ENCODE measurements around the gene WDHD1. TPM values are rescaled to one million over a fixed set of nuclear protein-coding genes. Genes with fewer than 3 reads are reported as not detected.

WDHD1 gene
- total RNA-seq, 1 experiment from 2014 or later = 27.5 TPM

DNA sequence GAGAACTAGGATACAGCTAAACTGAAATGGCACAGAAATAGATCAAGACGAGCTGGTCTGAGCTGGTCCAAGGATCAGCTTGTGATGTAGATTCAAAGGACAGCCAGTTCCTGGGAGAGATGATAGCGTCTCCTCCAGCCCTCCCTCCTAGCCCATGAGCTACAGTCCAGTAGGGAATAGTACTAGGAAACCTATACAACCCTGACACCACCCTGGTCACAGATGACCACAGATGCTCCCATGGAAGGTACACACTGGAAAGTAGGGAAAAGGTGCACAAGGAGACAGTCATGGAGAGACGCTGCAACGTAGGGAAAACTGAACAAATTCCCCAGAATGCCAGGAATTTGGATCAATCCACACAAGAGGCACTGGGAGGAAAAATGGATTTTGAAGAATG is 131.2 kb downstream of the WDHD1 start:
- H3K36me3 ChIP-seq (ENCODE audit: control insufficient read depth, insufficient read depth, low read length) = no peaks in the 10 kb centered on the region
- Mint-ChIP-seq H3K4me3 (ENCODE audit: unreplicated experiment) (no peak overlapping the region), H3K9me3 (ENCODE audit: unreplicated experiment) (no peaks in the 10 kb centered on the region), H3K27ac (ENCODE audit: unreplicated experiment) (no peak overlapping the region), H3K4me1 (ENCODE audit: low read depth, unreplicated experiment) (peaks cover 11% of the 10 kb centered on the region), H3K27me3 (ENCODE audit: insufficient read depth, unreplicated experiment) (no peaks in the 10 kb centered on the region), H3K36me3 (ENCODE audit: insufficient read depth, unreplicated experiment) (no peaks in the 10 kb centered on the region)
- ChIA-PET POLR2A (interaction anchor here (0.6 kb wide), 1 partner anchor 194 kb away, joined by 5 read pairs; no protein-coding TSS in a partner anchor), CTCF (no interaction called here)
- no peak overlapping the region for H3K4me3 ChIP-seq (ENCODE audit: low read depth, low read length)
- no TSS peak for BruUV-seq (replicated peaks)
- no peak for DNase-seq
- intact Hi-C loops (cut with micrococcal nuclease; ENCODE audit: unreplicated experiment) = no loop called here
- peaks cover 3% of the 10 kb centered on the region; the same call in 1 of the 2 replicates for H3K4me1 ChIP-seq
- no peaks in the 10 kb centered on the region for H3K9me3 ChIP-seq
- TF ChIP-seq, protein P1, sequence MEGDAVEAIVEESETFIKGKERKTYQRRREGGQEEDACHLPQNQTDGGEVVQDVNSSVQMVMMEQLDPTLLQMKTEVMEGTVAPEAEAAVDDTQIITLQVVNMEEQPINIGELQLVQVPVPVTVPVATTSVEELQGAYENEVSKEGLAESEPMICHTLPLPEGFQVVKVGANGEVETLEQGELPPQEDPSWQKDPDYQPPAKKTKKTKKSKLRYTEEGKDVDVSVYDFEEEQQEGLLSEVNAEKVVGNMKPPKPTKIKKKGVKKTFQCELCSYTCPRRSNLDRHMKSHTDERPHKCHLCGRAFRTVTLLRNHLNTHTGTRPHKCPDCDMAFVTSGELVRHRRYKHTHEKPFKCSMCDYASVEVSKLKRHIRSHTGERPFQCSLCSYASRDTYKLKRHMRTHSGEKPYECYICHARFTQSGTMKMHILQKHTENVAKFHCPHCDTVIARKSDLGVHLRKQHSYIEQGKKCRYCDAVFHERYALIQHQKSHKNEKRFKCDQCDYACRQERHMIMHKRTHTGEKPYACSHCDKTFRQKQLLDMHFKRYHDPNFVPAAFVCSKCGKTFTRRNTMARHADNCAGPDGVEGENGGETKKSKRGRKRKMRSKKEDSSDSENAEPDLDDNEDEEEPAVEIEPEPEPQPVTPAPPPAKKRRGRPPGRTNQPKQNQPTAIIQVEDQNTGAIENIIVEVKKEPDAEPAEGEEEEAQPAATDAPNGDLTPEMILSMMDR (IDR thresholded peaks at IDR 0.05; ENCODE audit: insufficient read depth in 1 of 2, low read depth in 1 of 2, low read length in 1 of 2, severe bottlenecking in 1 of 2, unreplicated experiment in 1 of 2) = no peak
- no peaks in the 10 kb centered on the region for H3K27me3 ChIP-seq (replicated peaks; ENCODE audit: control insufficient read depth, insufficient read depth, low read length)

DNA sequence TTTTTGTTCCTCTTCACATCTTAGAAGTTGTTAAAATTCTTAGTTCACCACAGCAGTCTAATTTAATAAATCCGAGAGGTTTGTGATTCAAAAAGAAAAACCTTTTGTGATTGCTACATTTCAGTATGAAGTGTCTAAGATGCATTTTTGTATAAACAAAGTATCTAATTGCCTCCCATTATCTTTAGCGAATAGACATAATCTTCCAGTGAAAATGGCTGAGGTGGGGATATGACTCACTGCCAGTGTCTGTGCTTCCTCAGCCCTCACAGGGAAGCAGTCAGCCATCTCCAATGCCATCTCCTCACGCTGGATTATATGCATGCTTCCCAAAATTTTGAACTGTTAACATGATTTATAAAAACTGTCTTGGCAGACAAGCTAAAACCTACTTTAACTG is 131.9 kb downstream of the WDHD1 start:
- Histone ChIP-seq H3K4me1 (no peaks in the 10 kb centered on the region), H3K27me3 (replicated peaks; ENCODE audit: control insufficient read depth, insufficient read depth, low read length) (no peaks in the 10 kb centered on the region), H3K4me3 (ENCODE audit: low read depth, low read length) (no peak overlapping the region), H3K9me3 (no peaks in the 10 kb centered on the region), H3K36me3 (ENCODE audit: control insufficient read depth, insufficient read depth, low read length) (no peaks in the 10 kb centered on the region)
- H3K4me1 Mint-ChIP-seq (ENCODE audit: low read depth, unreplicated experiment) = peaks cover 11% of the 10 kb centered on the region
- BruUV-seq (replicated peaks) = no TSS peak
- DNase-seq = no peak
- no peaks in the 10 kb centered on the region for H3K27me3 Mint-ChIP-seq (ENCODE audit: insufficient read depth, unreplicated experiment)
- ChIA-PET CTCF (no interaction called here), POLR2A (interaction anchor here (0.6 kb wide), 1 partner anchor 194 kb away, joined by 5 read pairs; no protein-coding TSS in a partner anchor)
- H3K27ac Mint-ChIP-seq (ENCODE audit: unreplicated experiment) = no peak overlapping the region
- no peak overlapping the region for H3K4me3 Mint-ChIP-seq (ENCODE audit: unreplicated experiment)
- no peaks in the 10 kb centered on the region for H3K36me3 Mint-ChIP-seq (ENCODE audit: insufficient read depth, unreplicated experiment)
- intact Hi-C loops (cut with micrococcal nuclease; ENCODE audit: unreplicated experiment) = no loop called here
- TF ChIP-seq, protein P1 (IDR thresholded peaks at IDR 0.05; ENCODE audit: insufficient read depth in 1 of 2, low read depth in 1 of 2, low read length in 1 of 2, severe bottlenecking in 1 of 2, unreplicated experiment in 1 of 2) = no peak
- no peaks in the 10 kb centered on the region for H3K9me3 Mint-ChIP-seq (ENCODE audit: unreplicated experiment)

DNA sequence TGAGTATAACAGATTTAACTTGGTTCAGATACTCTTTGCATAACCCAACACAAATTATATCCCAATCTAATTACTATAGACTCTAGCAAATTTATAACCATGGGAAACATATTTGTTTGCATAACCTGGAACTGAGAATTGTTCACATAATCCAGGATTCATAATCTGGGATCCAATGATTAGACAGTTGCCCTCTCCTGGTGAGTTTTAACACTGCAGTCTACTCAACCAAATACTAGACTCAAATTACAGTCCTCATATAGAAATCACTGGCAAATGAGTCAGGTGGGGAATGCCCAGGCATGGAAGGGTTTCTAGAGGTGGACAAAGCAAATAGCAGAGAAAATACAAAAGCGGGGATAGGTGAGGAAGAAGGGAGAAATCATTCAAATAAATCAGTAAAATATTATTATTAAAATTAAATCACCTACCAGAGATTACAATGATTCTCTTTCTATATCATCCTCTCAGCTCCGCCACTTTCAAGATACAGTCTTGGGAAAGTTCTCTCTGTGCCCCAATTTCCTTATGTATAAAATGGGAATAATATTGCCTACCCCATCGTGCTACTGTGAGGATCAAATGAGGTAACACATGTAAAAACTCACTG is 133.6 kb downstream of the WDHD1 start:
- ChIA-PET POLR2A (no interaction called here), CTCF (interaction anchor here (0.6 kb wide), 1 partner anchor 387 kb away, joined by 5 read pairs; no protein-coding TSS in a partner anchor)
- no peaks in the 10 kb centered on the region for H3K27me3 Mint-ChIP-seq (ENCODE audit: insufficient read depth, unreplicated experiment)
- BruUV-seq (replicated peaks) = no TSS peak
- H3K36me3 Mint-ChIP-seq (ENCODE audit: insufficient read depth, unreplicated experiment) = no peaks in the 10 kb centered on the region
- H3K9me3 Mint-ChIP-seq (ENCODE audit: unreplicated experiment) = no peaks in the 10 kb centered on the region
- TF ChIP-seq, protein P1 (IDR thresholded peaks at IDR 0.05; ENCODE audit: insufficient read depth in 1 of 2, low read depth in 1 of 2, low read length in 1 of 2, severe bottlenecking in 1 of 2, unreplicated experiment in 1 of 2) = peak; percentile 51 to 63
- Histone ChIP-seq H3K36me3 (ENCODE audit: control insufficient read depth, insufficient read depth, low read length) (no peaks in the 10 kb centered on the region), H3K27me3 (replicated peaks; ENCODE audit: control insufficient read depth, insufficient read depth, low read length) (no peaks in the 10 kb centered on the region), H3K4me1 (no peaks in the 10 kb centered on the region), H3K9me3 (no peaks in the 10 kb centered on the region), H3K4me3 (ENCODE audit: low read depth, low read length) (no peak overlapping the region)
- peak in 1 of 2 experiments; percentile 49 for DNase-seq
- intact Hi-C loops (cut with micrococcal nuclease; ENCODE audit: unreplicated experiment) = loop anchor here (2.0 kb wide), 1 partner anchor 86 kb away; no protein-coding TSS in a partner anchor
- no peak overlapping the region for H3K27ac Mint-ChIP-seq (ENCODE audit: unreplicated experiment)
- H3K4me3 Mint-ChIP-seq (ENCODE audit: unreplicated experiment) = no peak overlapping the region
- peaks cover 20% of the 10 kb centered on the region for H3K4me1 Mint-ChIP-seq (ENCODE audit: low read depth, unreplicated experiment)
